Fibroblast of lung (primary cell): ENCODE data around the gene PDE6A. TPM values are rescaled to one million over a fixed set of nuclear protein-coding genes. Genes with fewer than 3 reads are reported as not detected.

Experiments used
- DNase-seq, 2 donors: peaks; one replicate each; pipeline versions ENCODE4 v3.0.0 to v3.0.0-alpha.2; 2010; ENCODE audit warnings: low read depth in 2 of 2
- H2AFZ ChIP-seq: 2 replicates; pipeline ENCODE4 v1.5.1; 2012; ENCODE audit warnings: low read length, control low read depth, inconsistent platforms
- H3K27ac ChIP-seq: 2 replicates; pipeline ENCODE4 v1.5.1; 2011; ENCODE audit warnings: low read length, control low read depth; ENCODE audit not compliant: insufficient read depth
- H3K27me3 ChIP-seq: 2 replicates; pipeline ENCODE4 v1.5.1; 2011; ENCODE audit warnings: mild to moderate bottlenecking, low read length; ENCODE audit not compliant: control insufficient read depth, insufficient read depth
- H3K36me3 ChIP-seq: 2 replicates; pipeline ENCODE4 v1.5.1; 2011; ENCODE audit warnings: low read length; ENCODE audit not compliant: control insufficient read depth, insufficient read depth
- H3K4me1 ChIP-seq: 2 replicates; pipeline ENCODE4 v1.5.1; 2011; ENCODE audit warnings: low read length; ENCODE audit not compliant: control insufficient read depth, insufficient read depth; ENCODE audit errors: extremely low read depth
- H3K4me2 ChIP-seq: 2 replicates; pipeline ENCODE4 v1.5.1; 2011; ENCODE audit warnings: low read length, control low read depth; ENCODE audit not compliant: insufficient read depth; ENCODE audit errors: extremely low read depth
- H3K4me3 ChIP-seq, 4 experiments: fragments of 200-600 bp in 1 of 4; sonication (generic) in 1 of 4; replicated peaks in 1 of 4; 2 replicates each; pipeline ENCODE4 v1.5.1; 2011 to 2016; ENCODE audit warnings: low read length in 4 of 4, low read depth in 3 of 4, mild to moderate bottlenecking in 3 of 4, control low read depth in 2 of 4, inconsistent platforms in 1 of 4, mixed read lengths in 1 of 4; ENCODE audit not compliant: insufficient read depth in 1 of 4; ENCODE audit errors: control extremely low read depth in 1 of 4
- H3K79me2 ChIP-seq: 2 replicates; pipeline ENCODE4 v1.5.1; 2012; ENCODE audit warnings: mild to moderate bottlenecking, low read length, inconsistent platforms; ENCODE audit not compliant: control insufficient read depth, insufficient read depth
- H3K9ac ChIP-seq: 2 replicates; pipeline ENCODE4 v1.5.1; 2011; ENCODE audit warnings: mild to moderate bottlenecking, low read length, control low read depth; ENCODE audit not compliant: insufficient read depth
- H3K9me3 ChIP-seq: 2 replicates; pipeline ENCODE4 v1.5.1; 2012; ENCODE audit warnings: low read depth, low read length; ENCODE audit not compliant: control insufficient read depth, insufficient read depth
- H4K20me1 ChIP-seq: 2 replicates; pipeline ENCODE4 v1.5.1; 2011; ENCODE audit warnings: low read length; ENCODE audit not compliant: control insufficient read depth, insufficient read depth; ENCODE audit errors: extremely low read depth
- CTCF ChIP-seq, 2 donors: IDR thresholded peaks in 1 of 2; conservative IDR thresholded peaks in 1 of 2; 1 replicate in 1 of 2; 2 replicates in 1 of 2; pipeline ENCODE4 v1.5.1; 2011 to 2012; ENCODE audit warnings: low read length in 2 of 2, control low read depth in 1 of 2, inconsistent platforms in 1 of 2, low read depth in 1 of 2, mild to moderate bottlenecking in 1 of 2
- EZH2 ChIP-seq: IDR thresholded peaks from 2 replicates; pipeline ENCODE4 v1.5.1; 2012; ENCODE audit warnings: low read length, control low read depth, mild to moderate bottlenecking; ENCODE audit errors: missing control alignments
- polyA plus RNA-seq, 2 donors: library from polyadenylated mRNA; depleted of rRNA in 1 of 2; stranded (reverse) in 1 of 2; unstranded in 1 of 2; fragments of >200 nt; gene quantifications; 2 replicates each; pipeline ENCODE4 v1.2.1, GENCODE V29; 2011 to 2012; ENCODE audit warnings: missing spikeins in 1 of 2
- total RNA-seq: library from RNA; depleted of rRNA; stranded (reverse); fragments of >200 nt; gene quantifications from 2 replicates; pipeline ENCODE4 v1.2.1, GENCODE V29; 2014

The PDE6A gene
- total and polyA plus RNA-seq, 2 donors (not counting 1 experiment from before 2014, with no cell fraction given), result under 0.01 TPM; not detected in 1

GRCh38 chr5:149915392-149916260 is 29.0 kb downstream of the PDE6A start:
- H3K4me1 ChIP-seq, result no peaks in the 10 kb centered on the region
- peak in 1 of 2 donors; percentile 67 for DNase-seq
- H3K9ac ChIP-seq, result no peak overlapping the region
- H3K9me3 ChIP-seq, result no peaks in the 10 kb centered on the region
- H3K4me2 ChIP-seq, result no peak overlapping the region
- no peak overlapping the region for H2AFZ ChIP-seq
- H3K79me2 ChIP-seq, result no peaks in the 10 kb centered on the region
- H3K36me3 ChIP-seq, result no peaks in the 10 kb centered on the region
- TF ChIP-seq CTCF (conservative IDR thresholded peaks at IDR 0.05 in 1 of 2, IDR thresholded peaks at IDR 0.05 in 1 of 2; ENCODE audit: low read depth in 1 of 2, low read length in 2 of 2) (no peak), EZH2 (no peak)
- H4K20me1 ChIP-seq, result no peaks in the 10 kb centered on the region
- no peak overlapping the region for H3K4me3 ChIP-seq
- peaks cover 7% of the 10 kb centered on the region for H3K27me3 ChIP-seq
- H3K27ac ChIP-seq, result no peak overlapping the region

DNA sequence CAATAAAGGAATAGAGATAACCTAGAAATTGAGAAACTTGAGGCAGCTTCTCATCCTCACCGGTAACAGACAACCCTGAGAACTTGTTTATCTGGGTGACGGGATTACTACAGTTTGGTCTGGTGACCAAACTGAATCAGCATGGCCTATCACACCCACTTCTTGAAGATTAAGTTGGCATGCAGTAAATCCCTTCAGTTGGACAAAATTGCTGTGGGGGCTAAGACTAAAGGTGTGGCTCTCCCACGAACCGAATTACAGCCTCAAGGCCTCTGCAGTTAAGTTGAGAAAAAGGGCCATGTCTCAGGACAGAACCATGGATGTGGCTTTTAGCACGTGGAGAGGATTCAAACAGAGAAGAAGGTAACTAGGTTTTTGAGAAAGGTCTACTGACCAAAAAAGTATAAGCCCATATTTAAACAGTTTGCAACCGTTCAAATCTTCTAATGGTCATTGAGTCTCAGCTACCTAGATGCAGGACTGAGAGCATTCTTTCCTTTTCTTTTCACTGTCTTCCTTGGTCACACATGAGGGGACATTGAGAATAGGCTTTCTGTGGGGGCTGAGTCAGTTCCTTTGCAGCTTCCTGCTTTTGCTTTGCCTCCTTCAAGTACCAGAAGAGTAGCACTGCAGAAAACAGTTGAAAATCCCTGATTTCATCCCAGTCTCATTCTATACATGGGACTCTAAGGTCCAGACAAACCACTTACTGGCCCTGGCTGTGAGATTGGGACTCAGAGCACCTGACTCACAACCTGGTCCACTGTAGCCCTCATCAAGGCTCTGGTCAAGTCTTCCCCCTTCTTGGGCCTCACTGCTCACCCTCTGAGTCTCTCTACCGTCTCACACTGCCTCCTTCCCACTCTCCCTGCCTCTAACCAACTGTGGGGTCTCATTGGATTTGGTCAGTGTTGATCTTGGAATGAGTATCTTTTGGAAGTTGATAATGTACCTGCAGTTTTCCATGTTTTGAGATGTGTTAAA is 30.9 kb downstream of the PDE6A start:
- no peak for DNase-seq
- no peak overlapping the region for H3K4me3 ChIP-seq
- H3K4me1 ChIP-seq, result no peaks in the 10 kb centered on the region
- no peaks in the 10 kb centered on the region for H4K20me1 ChIP-seq
- no peak overlapping the region for H3K9ac ChIP-seq
- no peaks in the 10 kb centered on the region for H3K9me3 ChIP-seq
- H3K79me2 ChIP-seq, result no peaks in the 10 kb centered on the region
- no peak for TF ChIP-seq CTCF (conservative IDR thresholded peaks at IDR 0.05 in 1 of 2, IDR thresholded peaks at IDR 0.05 in 1 of 2; ENCODE audit: low read depth in 1 of 2, low read length in 2 of 2)
- no peak for TF ChIP-seq EZH2
- peaks cover 7% of the 10 kb centered on the region for H3K27me3 ChIP-seq
- H2AFZ ChIP-seq, result no peak overlapping the region
- no peak overlapping the region for H3K4me2 ChIP-seq
- no peak overlapping the region for H3K27ac ChIP-seq
- no peaks in the 10 kb centered on the region for H3K36me3 ChIP-seq
